SH-SY5Y (cell line): ENCODE results near the gene SEMA3D.

Experiments used
- GATA2 ChIP-seq: IDR thresholded peaks from 2 replicates; pipeline ENCODE4 v1.6.1; 2011; ENCODE audit warnings: mild to moderate bottlenecking, low read depth, low read length
- GATA3 ChIP-seq: IDR thresholded peaks from 2 replicates; pipeline ENCODE4 v1.6.1; 2011; ENCODE audit warnings: low read depth, mild to moderate bottlenecking, low read length, moderate library complexity

SEMA3D gene

DNA sequence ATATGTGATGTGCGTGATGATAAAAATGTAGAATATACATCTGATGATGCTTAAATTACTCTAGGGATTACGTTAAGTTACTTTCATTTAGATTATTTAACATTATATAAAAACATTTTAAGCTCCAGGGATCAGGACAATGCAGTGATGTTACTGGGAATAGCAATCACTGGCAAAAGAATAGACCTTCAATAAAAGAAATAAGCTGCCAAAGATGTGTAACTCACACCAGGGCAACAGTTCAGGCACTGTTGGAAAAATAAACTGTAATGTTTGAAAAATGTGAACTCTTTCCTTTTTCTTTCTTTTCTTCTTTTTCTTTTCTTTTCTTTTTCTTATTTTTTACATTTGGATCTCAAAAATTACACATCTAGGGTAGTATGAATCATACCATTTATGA lies 131.7 kb downstream of the SEMA3D start:
- TF ChIP-seq GATA2 = no peak
- TF ChIP-seq GATA3 = no peak

DNA sequence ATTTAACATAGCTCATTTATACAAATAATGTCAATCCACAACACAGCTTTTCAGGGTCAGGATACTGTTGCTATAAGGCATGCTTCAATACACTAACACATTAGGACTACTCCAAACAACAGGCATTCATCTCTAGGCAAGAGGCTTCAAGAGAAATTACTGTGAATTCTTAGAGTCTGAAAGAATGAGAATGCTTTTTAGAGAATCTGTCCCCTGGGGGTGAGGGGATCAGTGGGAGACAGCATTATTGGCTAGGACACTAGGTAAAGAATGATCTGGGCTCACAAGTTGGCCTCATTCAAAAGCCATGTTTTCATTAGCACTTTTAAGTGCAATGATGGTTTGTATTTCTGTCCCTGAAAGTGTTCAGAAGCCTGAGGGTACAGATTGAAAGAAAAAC lies 132.6 kb downstream of the SEMA3D start:
- TF ChIP-seq GATA2 = no peak

DNA sequence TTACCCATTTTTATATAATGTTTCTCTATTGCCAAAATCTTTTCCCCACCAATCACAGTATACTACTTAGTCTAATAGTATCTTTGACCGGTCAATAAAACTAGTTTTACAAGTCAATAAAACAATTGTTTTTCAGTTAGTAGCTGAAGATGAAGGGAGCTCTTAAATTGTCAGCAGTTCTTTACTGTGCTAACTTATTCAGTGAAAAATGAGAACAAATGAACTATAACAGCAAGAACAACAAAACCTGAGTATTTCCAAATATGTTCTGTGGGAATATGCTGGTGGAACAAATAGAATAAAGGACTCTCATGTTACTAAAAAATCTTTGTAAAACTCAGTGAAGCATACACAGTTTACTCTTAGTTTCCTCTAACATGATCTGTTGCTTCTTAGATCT lies 134.0 kb downstream of the SEMA3D start:
- TF ChIP-seq GATA2 = no peak
- TF ChIP-seq GATA3 = no peak

DNA sequence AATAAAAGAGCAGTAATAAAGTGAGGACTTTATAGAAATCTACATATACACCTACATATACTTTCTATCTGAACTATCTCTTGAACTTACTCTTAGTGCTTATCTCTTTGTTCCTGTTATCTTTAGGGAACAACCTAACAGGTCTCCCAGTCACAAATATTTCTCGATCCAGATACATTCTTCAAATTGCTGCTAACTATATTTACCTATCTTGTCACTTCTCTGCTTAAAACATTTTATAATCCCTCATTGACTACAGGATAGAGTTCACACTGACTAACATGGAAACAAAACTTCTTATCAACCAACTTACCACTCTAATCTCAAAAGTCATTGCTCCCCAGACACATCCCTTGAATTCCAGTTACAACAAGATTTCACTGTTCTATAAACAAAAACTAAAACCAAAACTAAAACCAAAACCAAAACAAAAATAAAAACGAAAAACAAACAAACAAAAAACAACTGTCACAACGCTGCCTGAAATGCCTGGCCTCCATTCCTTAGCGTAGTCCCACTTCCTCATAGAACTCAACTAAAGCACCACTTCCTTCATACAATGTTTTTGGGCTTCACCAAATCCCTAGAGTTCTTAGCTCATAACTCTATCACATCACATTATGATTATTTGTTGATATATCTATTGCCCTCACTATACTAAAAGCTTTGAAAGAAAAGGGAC lies 134.7 kb downstream of the SEMA3D start:
- TF ChIP-seq GATA2 (no peak), GATA3 (no peak)

DNA sequence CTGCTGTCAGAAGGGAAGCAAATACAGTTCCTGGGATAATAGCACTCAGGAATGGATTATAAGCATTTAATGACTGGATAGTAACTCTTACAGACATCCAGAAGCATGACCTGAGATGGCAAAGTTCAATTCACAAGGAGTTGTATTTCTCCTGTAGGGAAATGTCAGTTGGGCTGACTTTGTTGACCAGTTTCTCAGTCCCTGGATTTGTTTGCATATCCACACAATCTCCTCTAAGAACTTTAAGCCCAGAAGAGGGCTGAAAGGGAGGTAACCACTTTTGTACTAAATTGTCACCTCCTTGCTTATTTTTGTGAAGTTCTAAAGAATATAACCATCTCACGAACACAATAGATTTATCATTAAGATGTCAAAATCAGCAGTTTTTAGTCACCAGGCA lies 140.3 kb downstream of the SEMA3D start:
- TF ChIP-seq GATA2 (no peak), GATA3 (no peak)

DNA sequence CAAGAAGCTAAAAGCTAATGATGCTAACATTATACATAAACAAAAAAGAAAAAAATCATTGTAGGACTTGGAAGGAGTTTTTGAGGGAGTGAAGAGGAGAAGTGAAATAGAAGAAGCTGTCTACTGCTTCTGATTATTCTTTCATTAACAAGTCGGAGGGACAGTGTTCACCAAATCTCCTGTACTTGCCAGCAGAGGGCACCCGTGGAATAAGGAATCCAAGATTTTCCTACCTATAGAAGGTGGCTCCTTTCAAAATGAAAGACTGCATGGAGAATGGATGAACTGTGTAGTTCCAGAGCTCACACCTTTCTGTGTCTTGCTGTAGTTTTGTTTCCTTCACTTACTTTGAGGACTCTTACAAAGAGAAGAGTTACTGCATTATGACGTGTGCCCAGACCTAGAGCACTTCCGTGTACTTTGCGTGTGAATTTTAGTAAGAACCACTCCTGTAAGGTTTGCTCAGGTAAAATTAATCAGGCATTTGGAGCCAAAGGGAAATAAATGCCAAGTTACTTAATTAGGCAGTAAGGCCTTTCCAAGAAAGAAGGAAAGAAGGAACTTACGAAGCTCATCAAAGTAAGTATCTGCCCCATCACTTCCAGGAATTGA lies 145.1 kb downstream of the SEMA3D start:
- TF ChIP-seq GATA3 = no peak
- TF ChIP-seq GATA2 = no peak

DNA sequence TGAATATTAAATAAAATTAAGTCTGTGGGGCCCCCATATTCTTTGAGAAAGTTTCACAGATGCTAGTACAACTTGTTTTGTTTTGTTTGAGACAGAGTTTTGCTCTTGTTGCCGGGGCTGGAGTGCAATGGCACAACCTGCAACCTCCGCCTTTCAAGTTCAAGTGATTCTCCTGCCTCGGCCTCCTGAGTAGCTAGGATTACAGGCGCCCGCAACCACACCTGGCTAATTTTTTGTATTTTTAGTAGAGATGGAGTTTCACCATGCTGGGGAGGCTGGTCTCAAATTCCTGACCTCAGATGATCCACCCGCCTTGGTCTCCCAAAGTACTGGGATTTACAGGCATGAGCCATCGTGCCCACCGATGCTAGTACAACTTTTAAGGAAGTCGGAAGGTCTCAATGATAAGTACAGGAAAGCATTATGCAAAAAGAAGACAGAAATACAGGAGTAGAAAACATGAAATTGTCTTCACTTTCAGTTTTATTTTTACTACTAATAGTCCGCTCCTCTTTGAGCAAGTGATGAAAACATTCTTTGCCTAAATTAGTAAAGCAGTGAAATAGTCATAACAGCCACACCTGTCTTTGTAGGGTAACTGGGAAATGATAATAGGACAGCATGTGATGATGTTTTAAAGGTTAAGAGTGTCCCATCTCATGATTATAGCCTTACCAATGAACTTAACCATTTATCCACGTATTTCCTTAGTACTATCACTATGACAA lies 147.5 kb downstream of the SEMA3D start:
- no peak for TF ChIP-seq GATA3
- TF ChIP-seq GATA2 = no peak

DNA sequence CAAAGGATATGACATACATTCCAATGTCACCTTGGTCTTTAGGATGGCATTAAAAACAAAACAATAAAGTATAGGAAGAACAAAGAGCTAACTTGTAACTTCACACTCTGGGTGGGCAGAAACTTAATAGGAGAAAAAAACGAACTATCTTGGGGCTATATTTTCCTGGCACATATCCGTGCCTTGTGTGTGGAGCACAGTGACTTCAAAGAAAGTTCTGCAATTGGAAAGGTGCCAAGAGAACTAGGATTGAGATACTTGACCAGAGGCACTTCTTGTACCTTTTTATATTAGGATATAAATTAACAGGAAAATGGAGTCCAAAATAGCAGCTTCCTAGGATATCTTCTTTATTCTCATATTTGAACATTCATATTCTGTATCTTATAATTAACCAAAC lies 148.4 kb downstream of the SEMA3D start:
- TF ChIP-seq GATA2 = no peak
- no peak for TF ChIP-seq GATA3

DNA sequence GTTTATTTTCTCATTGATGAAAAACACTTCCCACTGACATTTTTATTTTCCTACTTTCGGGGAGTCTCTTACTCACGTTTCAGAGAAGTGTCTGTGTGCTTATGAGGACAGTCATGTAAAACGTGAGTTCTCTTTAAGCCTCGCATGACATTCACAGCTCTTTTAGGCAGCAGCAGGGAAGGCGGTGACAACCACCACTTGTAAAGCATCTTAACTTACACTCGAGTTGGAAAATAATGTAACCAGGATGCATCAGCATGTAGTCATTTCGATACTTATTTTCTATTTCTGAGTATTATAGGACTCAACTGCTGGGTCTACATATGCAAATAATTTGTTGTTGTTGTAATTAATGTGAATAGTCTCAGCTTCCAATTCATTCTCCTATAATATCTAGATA lies 153.6 kb downstream of the SEMA3D start:
- TF ChIP-seq GATA2 (no peak), GATA3 (no peak)

DNA sequence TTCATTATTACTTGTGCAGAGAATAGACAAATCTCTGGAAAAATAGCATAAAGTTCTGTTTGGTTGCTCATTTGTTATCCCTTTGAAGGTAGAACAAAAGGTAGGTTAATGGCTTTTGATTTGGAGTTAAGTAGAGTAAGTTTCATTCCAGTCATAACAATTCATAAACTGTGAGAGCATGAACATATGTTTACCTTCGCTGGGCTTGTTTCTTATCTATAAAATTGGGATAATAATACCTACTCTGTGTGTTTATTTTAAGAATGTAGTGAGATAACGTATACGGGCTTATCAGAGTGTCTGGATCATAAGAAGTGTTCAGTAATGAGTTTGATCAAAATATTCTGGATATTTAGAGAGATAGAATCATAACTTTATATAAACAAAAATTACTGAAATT lies 155.4 kb downstream of the SEMA3D start:
- TF ChIP-seq GATA3 (no peak), GATA2 (no peak)

DNA sequence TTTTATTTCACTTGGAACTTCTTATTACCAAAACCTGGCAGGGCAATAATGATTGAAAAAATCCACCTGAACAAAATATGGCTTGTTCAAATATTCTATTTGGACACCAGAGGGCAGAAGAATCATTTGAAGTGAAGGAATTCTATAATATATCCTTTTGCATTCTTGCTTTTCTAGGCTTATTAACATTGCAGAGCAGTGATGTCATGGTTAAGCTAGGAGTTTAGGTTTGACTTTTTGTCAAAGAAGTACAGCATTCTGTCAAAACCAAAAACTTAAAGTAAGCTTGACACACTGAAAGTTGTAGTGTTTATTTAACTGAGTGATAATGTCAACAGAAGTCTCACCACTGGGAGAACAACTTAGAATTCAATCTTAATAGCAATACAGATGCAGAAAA lies 156.0 kb downstream of the SEMA3D start:
- no peak for TF ChIP-seq GATA3
- TF ChIP-seq GATA2 = no peak

DNA sequence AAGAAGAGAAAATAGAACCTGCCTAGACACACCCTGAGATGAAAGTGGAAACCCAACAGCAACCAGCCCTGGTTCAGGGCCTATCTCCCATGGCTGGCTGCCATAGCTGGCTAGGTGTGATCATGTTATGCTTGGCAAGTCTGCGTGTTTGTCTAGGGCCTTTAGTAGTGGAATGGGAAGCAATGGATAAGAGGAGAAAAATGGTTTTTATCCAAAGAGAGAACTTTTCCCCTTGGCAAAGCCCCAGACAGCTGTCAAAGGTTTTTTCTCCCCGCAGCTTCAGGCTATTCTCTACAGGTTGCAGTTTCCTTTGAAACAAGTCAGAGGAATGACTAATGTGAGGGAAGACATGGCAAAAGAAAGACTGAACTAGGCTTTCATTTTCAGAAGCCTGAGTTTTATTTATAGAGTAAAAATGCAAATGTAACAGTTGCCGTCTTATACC lies 161.5 kb downstream of the SEMA3D start:
- TF ChIP-seq GATA3 (no peak), GATA2 (no peak)

DNA sequence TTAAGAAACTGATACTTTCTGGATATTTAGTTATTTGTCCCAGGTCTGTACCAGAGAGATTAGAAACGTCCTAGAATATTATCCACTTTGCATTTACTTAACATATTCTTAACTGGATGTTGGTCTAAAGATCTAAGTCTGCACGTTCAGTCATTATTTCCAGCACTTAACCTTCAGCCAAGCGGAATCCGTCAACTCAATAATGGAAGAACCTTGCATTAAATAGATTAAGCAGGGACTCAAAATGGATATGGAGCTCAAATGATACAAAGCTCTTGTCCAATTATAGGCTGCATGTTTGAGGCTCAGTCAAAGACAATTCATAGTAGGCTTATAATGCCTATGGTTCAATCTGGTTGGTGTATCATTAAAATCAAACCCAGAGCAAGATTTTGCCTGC lies 162.9 kb downstream of the SEMA3D start:
- TF ChIP-seq GATA2 (no peak), GATA3 (no peak)

DNA sequence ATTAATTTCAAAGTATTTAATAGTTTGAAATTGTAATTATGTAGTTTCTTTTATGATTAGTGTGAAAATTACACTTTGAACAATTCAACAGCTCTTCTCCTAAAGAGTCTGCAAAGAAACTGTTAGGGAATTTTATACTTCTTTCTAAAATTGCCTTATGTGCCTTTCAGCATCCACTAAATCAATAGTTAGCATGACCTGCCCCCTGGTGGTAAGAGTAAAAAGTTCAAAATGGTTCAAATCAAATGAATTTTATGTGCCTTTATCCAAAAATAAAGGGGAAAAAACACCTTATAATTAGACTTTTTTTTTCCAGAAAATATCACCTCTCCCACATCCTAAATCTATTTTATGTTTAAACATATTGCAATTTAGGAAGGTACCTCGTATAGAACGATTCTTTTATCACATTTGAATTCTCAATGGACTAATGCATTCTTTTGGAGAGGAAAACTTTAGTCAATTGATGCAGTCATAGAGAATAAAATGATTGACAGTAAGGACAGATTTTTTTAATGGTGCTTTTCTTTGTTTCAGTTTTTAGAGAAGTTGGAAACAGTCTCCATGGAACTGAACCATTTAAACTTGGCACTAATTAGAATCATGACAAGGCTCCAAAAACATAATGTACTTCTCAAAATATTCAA lies 163.7 kb downstream of the SEMA3D start:
- TF ChIP-seq GATA3 = no peak
- no peak for TF ChIP-seq GATA2
